ENCODE measurements around the gene PAXIP1.

The PAXIP1 gene

GRCh38 chr7:154910125-154910524 is 92.8 kb downstream of the PAXIP1 start:
- DNase-seq (ENCODE audit: low read depth), result no peak
- TF ChIP-seq, protein P1, sequence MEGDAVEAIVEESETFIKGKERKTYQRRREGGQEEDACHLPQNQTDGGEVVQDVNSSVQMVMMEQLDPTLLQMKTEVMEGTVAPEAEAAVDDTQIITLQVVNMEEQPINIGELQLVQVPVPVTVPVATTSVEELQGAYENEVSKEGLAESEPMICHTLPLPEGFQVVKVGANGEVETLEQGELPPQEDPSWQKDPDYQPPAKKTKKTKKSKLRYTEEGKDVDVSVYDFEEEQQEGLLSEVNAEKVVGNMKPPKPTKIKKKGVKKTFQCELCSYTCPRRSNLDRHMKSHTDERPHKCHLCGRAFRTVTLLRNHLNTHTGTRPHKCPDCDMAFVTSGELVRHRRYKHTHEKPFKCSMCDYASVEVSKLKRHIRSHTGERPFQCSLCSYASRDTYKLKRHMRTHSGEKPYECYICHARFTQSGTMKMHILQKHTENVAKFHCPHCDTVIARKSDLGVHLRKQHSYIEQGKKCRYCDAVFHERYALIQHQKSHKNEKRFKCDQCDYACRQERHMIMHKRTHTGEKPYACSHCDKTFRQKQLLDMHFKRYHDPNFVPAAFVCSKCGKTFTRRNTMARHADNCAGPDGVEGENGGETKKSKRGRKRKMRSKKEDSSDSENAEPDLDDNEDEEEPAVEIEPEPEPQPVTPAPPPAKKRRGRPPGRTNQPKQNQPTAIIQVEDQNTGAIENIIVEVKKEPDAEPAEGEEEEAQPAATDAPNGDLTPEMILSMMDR (IDR thresholded peaks at IDR 0.05; ENCODE audit: insufficient read depth, low read depth, low read length, missing control alignments), result no peak
- no peak overlapping the region for H3K4me3 ChIP-seq (ENCODE audit: low read depth, low read length)

- TF ChIP-seq, protein P1 (IDR thresholded peaks at IDR 0.05; ENCODE audit: insufficient read depth, low read depth, low read length, missing control alignments), result no peak
- H3K4me3 ChIP-seq (ENCODE audit: low read depth, low read length), result no peak overlapping the region
- DNase-seq (ENCODE audit: low read depth), result no peak
These were observed 93.5 kb downstream of the PAXIP1 start for GRCh38 chr7:154909241-154910105.

DNA sequence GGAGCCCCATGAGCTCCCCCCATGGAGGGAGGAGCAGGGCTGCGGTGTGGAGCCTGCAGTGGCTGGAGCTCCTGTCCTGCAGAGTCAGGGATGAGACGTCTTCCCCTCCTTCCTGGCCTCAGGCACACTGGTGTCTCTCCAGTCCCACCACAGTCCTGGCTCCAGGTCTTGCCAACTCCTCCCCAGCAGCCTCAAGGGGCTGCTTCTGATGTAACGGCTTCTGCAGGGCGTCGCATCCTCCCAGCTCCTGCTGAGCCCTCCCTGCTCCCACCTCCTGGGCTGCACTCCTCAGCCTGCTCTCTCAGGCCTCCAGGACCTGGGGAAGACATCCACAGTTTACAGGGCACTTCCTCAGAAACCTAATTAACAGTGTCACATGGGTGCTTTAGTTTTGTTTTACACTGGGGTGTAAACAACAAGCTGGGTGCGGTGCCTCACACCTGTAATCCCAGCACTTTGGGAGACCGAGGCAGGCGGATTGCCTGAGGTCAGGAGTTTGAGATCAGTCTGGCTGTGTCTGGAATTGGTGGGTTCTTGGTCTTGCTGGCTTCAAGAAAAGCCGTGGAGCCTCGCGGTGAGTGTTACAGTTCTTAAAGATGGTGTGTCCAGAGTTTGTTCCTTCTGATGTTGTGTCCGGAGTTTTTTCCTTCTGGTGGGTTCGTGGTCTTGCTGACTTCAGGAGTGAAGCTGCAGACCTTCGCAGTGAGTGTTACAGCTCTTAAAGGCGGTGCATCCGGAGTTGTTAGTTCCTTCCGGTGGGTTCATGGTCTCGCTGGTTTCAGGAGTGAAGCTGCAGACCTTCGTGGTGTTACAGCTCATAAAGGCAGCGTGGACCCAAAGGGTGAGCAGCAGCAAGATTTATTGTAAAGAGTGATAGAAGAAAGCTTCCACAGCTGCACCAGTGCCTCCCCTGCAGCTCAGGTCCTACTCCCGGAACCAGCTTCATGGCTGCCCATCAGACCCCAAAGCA is 95.0 kb downstream of the PAXIP1 start:
- H3K4me3 ChIP-seq (ENCODE audit: low read depth, low read length), result no peak overlapping the region
- TF ChIP-seq, protein P1 (IDR thresholded peaks at IDR 0.05; ENCODE audit: insufficient read depth, low read depth, low read length, missing control alignments), result no peak
- no peak for DNase-seq (ENCODE audit: low read depth)

- no peak for DNase-seq (ENCODE audit: low read depth)
- H3K4me3 ChIP-seq (ENCODE audit: low read depth, low read length), result no peak overlapping the region
- TF ChIP-seq, protein P1 (IDR thresholded peaks at IDR 0.05; ENCODE audit: insufficient read depth, low read depth, low read length, missing control alignments), result no peak
These were observed 96.1 kb downstream of the PAXIP1 start for GRCh38 chr7:154906736-154907355.

GRCh38 chr7:154906201-154906600 is 96.7 kb downstream of the PAXIP1 start:
- TF ChIP-seq, protein P1 (IDR thresholded peaks at IDR 0.05; ENCODE audit: insufficient read depth, low read depth, low read length, missing control alignments), result no peak
- H3K4me3 ChIP-seq (ENCODE audit: low read depth, low read length), result no peak overlapping the region
- no peak for DNase-seq (ENCODE audit: low read depth)

DNA sequence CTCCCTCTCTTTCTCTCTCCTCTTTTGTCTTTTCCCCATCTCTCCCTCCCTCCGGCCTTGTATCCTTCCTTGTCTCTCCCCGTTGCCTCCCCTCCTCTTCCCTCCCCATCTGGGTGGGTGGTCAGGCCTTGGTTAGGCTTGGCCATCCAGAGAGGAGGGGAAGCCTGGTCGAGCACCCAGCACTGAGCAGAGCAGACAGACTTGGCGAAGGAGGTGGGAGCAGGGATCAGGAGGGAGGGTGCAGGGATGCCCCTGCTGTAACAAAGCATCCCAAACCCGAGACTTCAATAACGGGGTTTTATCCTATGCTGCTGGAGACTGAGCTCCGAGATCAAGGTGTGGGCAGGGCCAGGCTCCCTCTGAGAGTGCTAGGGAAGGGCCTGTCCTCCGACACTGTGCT is 97.3 kb downstream of the PAXIP1 start:
- TF ChIP-seq, protein P1 (IDR thresholded peaks at IDR 0.05; ENCODE audit: insufficient read depth, low read depth, low read length, missing control alignments), result no peak
- H3K4me3 ChIP-seq (ENCODE audit: low read depth, low read length), result no peak overlapping the region
- DNase-seq (ENCODE audit: low read depth), result no peak
